Endometrial microvascular endothelial cells (primary cell): ENCODE results near the gene BORCS5. TPM values are rescaled to one million over a fixed set of nuclear protein-coding genes. Genes with fewer than 3 reads are reported as not detected.

Experiments used
- in situ Hi-C: cut with HindIII; loops from 2 replicates; pipeline ENCODE4 v1.10.0; 2017; ENCODE audit warnings: low sequenced_read_pairs, low pct_unique_long_range_greater_than_20kb; ENCODE audit errors: inconsistent ontology term
- total RNA-seq: library from RNA; depleted of rRNA; stranded (reverse); fragments of >200 nt; gene quantifications from one replicate; pipeline ENCODE4 v1.2.3, GENCODE V29; 2015; ENCODE audit errors: inconsistent ontology term

The BORCS5 gene
- total RNA-seq, 1 donor from 2014 or later = 11.3 TPM

DNA sequence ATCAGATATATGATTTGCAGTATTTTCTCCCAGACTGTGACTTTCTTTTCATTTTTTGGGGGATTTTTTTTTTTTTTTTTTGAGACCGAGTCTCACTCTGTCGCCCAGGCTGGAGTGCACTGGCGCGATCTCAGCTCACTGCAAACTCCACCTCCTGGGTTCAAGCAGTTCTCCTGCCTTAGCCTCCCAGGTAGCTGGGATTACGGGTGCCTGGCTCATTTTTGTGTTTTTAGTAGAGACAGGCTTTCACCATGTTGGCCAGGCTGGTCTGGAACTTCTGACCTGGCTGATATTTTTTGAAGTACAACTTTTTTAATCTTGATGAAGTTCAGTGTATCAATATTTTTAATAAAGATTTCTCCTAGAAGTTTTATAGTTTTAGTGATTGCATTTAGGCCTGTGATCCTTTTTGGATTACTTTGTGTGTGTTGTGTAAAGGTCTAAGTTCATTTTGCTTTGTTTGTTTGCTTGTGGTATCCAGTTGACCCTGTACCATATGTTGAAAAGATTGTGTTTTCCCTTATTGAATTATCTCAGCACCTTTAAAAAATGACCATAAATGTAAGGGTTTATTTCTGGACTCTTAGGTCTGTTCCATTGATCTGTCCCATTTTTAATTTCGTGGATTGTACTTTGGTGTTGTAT, 24.2 kb downstream of the BORCS5 start:
- in situ Hi-C loops = loop anchor here (25.0 kb wide), 1 partner anchor 281 kb away; no protein-coding TSS in a partner anchor

DNA sequence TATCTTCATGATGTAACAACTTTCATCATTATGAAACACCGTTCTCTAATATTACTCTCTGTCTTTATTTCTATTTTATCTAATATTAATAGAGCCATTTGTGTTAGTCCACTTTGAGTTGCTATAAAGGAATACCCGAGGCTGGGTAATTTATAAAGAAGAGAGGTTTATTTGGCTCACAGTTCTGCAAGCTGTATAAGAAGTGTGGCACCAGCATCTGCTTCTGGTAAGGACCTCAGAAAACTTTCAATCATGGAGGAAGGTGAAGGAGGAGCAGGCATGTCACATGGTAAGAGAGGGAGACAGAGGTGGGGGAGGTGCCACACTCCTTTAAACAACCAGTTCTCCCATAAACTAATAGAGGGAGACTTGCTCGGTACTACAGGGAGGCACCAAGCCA, 25.1 kb downstream of the BORCS5 start:
- in situ Hi-C loops = loop anchor here (25.0 kb wide), 1 partner anchor 280 kb away; no protein-coding TSS in a partner anchor

GRCh38 chr12:12384571-12385340, 27.9 kb downstream of the BORCS5 start:
- in situ Hi-C loops = loop anchor here (25.0 kb wide), 1 partner anchor 278 kb away; no protein-coding TSS in a partner anchor

DNA sequence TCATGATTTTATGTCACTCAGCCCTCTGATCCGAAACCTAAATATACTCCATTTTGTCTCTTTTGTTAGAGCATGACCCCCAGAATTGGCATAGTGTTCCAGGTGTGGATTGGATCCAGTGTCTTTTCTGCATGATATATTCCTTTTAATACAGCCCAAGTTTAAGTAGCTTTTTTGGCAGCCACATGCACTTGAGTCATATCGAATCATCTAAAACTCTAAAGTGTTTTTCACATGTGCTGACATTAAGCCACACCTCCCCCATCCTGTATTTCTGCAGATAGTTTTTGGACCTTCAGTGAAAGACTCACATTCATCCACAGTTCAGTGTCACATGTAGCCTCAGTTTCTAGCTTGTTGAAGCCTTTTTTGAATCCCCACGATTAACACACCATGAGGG, 30.6 kb downstream of the BORCS5 start:
- in situ Hi-C loops = loop anchor here (25.0 kb wide), 1 partner anchor 275 kb away; no protein-coding TSS in a partner anchor

DNA sequence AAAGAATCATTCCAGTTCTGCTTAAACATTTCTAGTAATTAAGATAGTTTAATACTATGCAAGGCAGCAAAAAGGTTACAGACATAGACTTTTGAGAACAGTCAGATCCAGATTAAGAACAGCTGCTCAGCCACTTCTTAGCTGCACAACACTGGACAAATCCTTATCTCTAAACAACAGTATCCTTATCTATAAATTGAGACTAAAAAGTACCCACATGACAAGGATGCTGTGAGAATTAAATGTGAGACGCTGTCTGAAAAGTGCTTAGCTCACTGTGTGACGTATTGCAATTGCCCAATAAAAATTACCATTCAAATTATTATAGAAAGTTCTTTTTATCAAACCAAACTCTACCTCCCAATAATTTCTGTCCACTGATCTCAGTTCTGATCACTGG, 35.5 kb downstream of the BORCS5 start:
- in situ Hi-C loops = loop anchor here (25.0 kb wide), 1 partner anchor 270 kb away; no protein-coding TSS in a partner anchor

GRCh38 chr12:12393171-12393570, 36.3 kb downstream of the BORCS5 start:
- in situ Hi-C loops = loop anchor here (25.0 kb wide), 1 partner anchor 269 kb away; no protein-coding TSS in a partner anchor

DNA sequence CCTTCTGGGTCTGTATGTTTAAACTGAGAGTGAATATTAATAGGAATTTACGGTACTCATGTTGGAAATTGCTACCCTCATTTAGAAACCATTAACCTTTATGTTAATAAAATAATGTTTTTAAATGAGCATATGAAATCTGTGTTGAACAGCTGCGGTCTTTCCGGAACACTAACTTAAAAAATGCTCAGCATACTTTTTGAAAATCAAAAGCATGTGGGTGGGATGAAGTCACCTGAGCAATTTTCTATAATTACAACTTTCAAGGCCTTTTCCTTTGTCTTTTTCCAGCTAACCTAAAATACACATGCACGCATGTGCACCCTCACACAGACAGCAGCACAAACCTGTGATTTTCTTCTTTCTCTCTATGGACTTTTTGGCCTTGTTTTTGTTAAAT, 39.8 kb downstream of the BORCS5 start:
- in situ Hi-C loops = loop anchor here (25.0 kb wide), 1 partner anchor 266 kb away; no protein-coding TSS in a partner anchor

GRCh38 chr12:12397184-12397583, 40.3 kb downstream of the BORCS5 start:
- in situ Hi-C loops = loop anchor here (25.0 kb wide), 1 partner anchor 265 kb away; no protein-coding TSS in a partner anchor

DNA sequence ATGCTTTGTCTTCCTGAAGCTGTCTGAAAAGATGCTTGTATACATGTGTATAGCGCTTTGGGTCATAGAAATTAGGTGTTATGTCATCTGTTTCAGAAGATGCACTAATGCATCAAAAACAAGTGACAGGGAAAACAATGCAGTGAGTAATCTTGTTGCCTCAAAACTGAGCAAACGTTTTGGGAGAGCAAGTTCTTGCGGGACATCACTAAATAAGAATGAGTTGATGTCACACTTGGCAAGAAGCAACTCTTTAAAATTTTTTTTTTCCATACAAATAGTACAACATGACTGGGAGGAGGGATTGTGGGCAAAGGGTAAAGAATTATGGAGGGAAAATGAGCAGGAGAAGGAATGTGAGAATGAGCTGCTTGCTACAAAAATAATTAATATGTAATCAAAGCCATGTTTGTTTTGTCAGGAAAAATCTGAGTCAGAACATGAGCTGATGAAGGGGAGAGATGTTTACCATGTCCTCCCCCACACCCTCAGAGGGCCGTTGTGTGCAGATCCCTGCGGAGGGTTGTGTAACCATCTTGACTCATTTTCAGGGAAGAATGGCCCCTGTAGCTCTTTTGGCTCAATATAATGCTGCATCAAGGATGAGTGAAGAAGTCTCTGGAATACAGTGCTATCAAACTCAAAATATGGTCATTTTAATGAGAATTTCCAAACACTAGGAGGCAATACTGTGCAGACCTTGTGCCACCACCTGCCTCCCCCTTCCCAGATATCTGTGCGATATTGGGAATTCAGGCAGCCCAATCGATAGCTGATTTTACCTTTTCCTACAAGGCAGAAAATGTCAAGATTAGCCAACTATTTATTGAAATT, 41.4 kb downstream of the BORCS5 start:
- in situ Hi-C loops = loop anchor here (25.0 kb wide), 1 partner anchor 264 kb away; no protein-coding TSS in a partner anchor

DNA sequence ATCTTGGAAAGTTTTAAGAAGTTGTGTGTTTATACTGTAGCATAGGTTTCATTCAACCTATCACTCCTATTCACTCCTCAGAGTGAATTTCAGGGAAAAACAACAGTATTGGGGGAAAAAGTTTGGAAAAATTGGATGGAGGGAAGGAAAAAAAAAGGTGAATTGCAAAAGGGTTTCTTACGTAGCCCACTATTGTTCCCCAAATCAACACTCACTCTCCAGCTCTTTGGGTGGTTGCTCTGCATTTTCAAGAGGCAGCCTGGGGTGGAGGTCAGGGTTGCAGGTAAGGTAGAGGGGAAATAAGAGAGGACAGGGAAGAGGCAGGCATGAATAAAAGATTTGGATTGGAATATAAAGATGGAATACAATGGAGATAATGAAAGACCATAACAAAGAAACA, 42.3 kb downstream of the BORCS5 start:
- in situ Hi-C loops = loop anchor here (25.0 kb wide), 1 partner anchor 263 kb away; no protein-coding TSS in a partner anchor

- in situ Hi-C loops = loop anchor here (25.0 kb wide), 1 partner anchor 262 kb away; no protein-coding TSS in a partner anchor
Observed at GRCh38 chr12:12399776-12400305, 43.0 kb downstream of the BORCS5 start.

DNA sequence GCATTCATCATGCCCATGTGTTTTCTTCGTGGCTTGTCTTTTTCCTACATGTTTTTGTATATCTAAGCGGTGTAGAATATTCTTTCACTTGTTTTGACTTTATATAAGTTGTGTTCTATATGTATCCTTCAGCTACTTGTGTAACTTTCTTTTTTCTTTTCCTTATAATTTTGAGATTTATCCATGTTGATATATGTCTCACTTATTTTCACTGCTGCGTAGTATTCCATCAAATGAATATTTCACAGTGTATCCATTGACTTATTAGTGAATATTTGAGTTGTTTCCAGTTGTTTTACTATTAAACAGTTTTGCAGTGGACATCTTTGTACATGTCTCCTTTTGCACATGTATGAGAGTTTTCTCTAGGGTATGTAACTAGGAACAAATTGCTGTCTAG, 43.9 kb downstream of the BORCS5 start:
- in situ Hi-C loops = no loop called here

DNA sequence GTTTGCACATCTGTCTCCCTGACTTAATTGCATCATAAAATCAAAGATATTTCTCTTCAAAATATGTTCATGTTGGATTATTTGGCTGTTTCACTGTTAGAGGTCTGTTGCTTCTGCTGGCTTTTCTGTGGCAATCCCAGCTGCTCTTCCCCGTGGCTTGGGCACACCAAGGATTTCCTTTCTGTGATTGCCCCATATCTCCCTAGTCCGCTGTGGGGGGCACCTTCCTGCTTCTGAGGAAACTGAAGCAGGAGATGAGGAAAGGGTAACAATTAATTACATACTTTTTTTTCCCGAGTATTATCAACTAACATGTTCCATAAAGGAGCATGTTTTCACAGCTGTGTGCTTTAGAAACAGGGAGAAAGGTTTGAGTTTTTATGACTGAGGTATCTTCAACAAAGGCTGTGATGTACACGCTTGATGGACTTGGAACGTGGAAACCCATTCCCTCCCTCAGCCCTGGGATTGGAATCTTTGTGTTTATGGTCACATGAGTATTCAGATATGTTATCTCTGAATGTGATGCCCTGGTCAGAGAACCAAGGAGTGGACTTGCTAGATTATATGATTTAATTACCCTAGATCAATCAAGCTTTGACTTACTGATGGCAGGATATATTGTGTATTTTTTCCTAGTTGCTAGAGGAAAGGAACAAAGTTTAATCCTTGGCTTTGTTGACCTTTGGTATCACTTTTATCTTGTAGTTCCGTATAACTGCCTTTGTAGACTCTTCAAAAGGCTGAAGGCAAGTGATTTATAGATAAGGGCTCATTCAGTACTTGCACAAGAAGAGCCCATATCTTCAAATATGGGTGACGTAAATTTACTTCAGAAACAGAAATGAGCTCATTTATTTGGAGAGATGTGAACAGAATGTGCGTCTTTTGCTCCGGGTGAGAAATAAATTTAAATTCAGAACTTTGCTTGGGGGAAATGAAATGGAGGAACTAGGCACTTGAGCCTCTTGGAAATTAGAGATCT, 46.7 kb downstream of the BORCS5 start:
- in situ Hi-C loops = no loop called here

- in situ Hi-C loops = no loop called here
Observed at GRCh38 chr12:12404297-12404696, 47.4 kb downstream of the BORCS5 start.

DNA sequence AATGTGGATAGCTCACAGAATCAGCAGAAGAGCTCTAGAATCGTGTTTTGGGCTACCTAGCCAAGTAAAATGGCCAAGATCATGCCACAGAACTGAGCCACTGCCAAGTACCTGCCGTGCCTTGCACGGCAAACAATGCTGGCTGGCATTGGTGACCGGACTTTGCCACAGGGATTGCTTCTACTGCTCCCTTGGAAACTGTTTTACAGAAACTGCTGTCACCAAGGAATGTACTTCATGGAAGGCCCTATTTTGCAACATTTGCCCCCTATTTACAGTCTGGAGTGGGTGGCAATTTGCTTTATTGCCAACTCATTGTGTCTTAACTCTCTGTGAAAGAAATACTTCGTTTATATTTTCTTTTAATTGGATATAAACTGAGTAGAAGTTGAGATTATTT, 49.0 kb downstream of the BORCS5 start:
- in situ Hi-C loops = no loop called here

- in situ Hi-C loops = no loop called here
Observed at GRCh38 chr12:12406762-12407161, 49.9 kb downstream of the BORCS5 start.

GRCh38 chr12:12408265-12408690, 51.4 kb downstream of the BORCS5 start:
- in situ Hi-C loops = no loop called here
